H1 (cell line): ENCODE data around the gene SLC9A3. TPM values are rescaled to one million over a fixed set of nuclear protein-coding genes. Genes with fewer than 3 reads are reported as not detected.
"Not testable (repeated sequence)": the region's sequence is repeated elsewhere in the genome, so short reads cannot be mapped to it uniquely, and the experiment has no call there.

Experiments used
- CTCF ChIA-PET: fragments of 300-600 bp; sonication (Branson Sonifier 250); formaldehyde crosslinking; loops from one replicate; lab custom pipeline; 2021; ENCODE audit not compliant: partially characterized antibody; lab: Charles Lee
- POLR2A ChIA-PET: fragments of 300-600 bp; sonication (Branson Sonifier 250); formaldehyde crosslinking; loops from one replicate; lab custom pipeline; 2021; ENCODE audit warnings: inconsistent platforms; ENCODE audit not compliant: partially characterized antibody; lab: Charles Lee
- DNase-seq, 2 experiments: peaks; one replicate each; pipeline versions ENCODE4 v3.0.0 to v3.0.0-alpha.2; 2010 to 2022; ENCODE audit warnings: low spot score in 2 of 2, low read depth in 1 of 2, mixed read lengths in 1 of 2
- FAIRE-seq: peaks from 2 replicates; lab custom pipeline; 2011; peaks lifted over from hg19 to GRCh38; lab: Jason Lieb, UNC
- H2AFZ ChIP-seq: 2 replicates; pipeline ENCODE4 v1.8.1; 2012; ENCODE audit warnings: low read length, inconsistent platforms
- H2AK5ac ChIP-seq: 2 replicates; pipeline ENCODE4 v1.6.1; 2013; ENCODE audit warnings: low read depth, low read length
- H2BK120ac ChIP-seq: replicated peaks from 2 replicates; pipeline ENCODE3; 2013; ENCODE audit warnings: low read depth, low read length, inconsistent platforms
- H2BK12ac ChIP-seq: 2 replicates; pipeline ENCODE4 v1.6.1; 2013; ENCODE audit warnings: low read depth, low read length
- H2BK15ac ChIP-seq: 2 replicates; pipeline ENCODE4 v1.6.1; 2013; ENCODE audit warnings: low read length
- H2BK20ac ChIP-seq: 2 replicates; pipeline ENCODE4 v1.6.1; 2013; ENCODE audit warnings: low read length
- H2BK5ac ChIP-seq: 2 replicates; pipeline ENCODE4 v1.6.1; 2013; ENCODE audit warnings: low read depth, low read length
- H3K14ac ChIP-seq: 2 replicates; pipeline ENCODE4 v1.6.1; 2013; ENCODE audit warnings: inconsistent platforms; ENCODE audit not compliant: insufficient read length
- H3K18ac ChIP-seq: 2 replicates; pipeline ENCODE4 v1.6.1; 2013; ENCODE audit warnings: low read length; ENCODE audit errors: extremely low read depth
- H3K23ac ChIP-seq: 2 replicates; pipeline ENCODE4 v1.6.1; 2013; ENCODE audit warnings: inconsistent platforms; ENCODE audit not compliant: insufficient read length
- H3K23me2 ChIP-seq: 2 replicates; pipeline ENCODE4 v1.6.1; 2013; ENCODE audit warnings: low read depth, low read length
- H3K27ac ChIP-seq: 2 replicates; pipeline ENCODE4 v1.6.1; 2011; ENCODE audit warnings: low read depth, low read length, inconsistent platforms
- H3K27me3 ChIP-seq, 4 experiments: replicated peaks in 1 of 4; 1 replicate in 1 of 4; 2 replicates in 3 of 4; pipeline versions ENCODE4 v1.6.1 to v1.8.1; 2011 to 2013; ENCODE audit warnings: low read length in 3 of 4, mild to moderate bottlenecking in 3 of 4, inconsistent platforms in 2 of 4, mixed read lengths in 2 of 4, moderate library complexity in 1 of 4; ENCODE audit not compliant: control insufficient read depth in 3 of 4, insufficient read depth in 3 of 4; ENCODE audit errors: extremely low read depth in 1 of 4
- H3K36me3 ChIP-seq, 4 experiments: 2 replicates each; pipeline versions ENCODE4 v1.6.1 to v1.8.1; 2011 to 2013; ENCODE audit warnings: mild to moderate bottlenecking in 4 of 4, low read length in 3 of 4, moderate library complexity in 2 of 4, control low read depth in 1 of 4, inconsistent platforms in 1 of 4; ENCODE audit not compliant: insufficient read depth in 4 of 4, control insufficient read depth in 2 of 4
- H3K4ac ChIP-seq: replicated peaks from 2 replicates; pipeline ENCODE3; 2013; ENCODE audit warnings: low read length, low read depth, mixed read lengths, inconsistent platforms; ENCODE audit not compliant: insufficient read length
- H3K4me1 ChIP-seq, 4 experiments: replicated peaks in 1 of 4; 1 replicate in 1 of 4; 2 replicates in 3 of 4; pipeline versions ENCODE4 v1.6.1 to v1.8.1; 2011 to 2013; ENCODE audit warnings: low read length in 3 of 4, inconsistent platforms in 2 of 4, mixed read lengths in 1 of 4; ENCODE audit not compliant: insufficient read depth in 4 of 4, control insufficient read depth in 3 of 4
- H3K4me2 ChIP-seq, 2 experiments: 2 replicates each; pipeline versions ENCODE4 v1.6.1 to v1.8.1; 2011 to 2013; ENCODE audit warnings: low read depth in 2 of 2, low read length in 2 of 2, control low read depth in 1 of 2, inconsistent platforms in 1 of 2, mild to moderate bottlenecking in 1 of 2; ENCODE audit not compliant: insufficient read depth in 1 of 2
- H3K4me3 ChIP-seq, 4 experiments: fragments of 200-600, 300-600 bp in 1 of 4; sonication (generic), shearing (Covaris generic), sonication (Bioruptor Twin) in 1 of 4; 2 replicates each; pipeline versions ENCODE4 v1.5.1 to v1.8.1; 2011 to 2016; ENCODE audit warnings: low read length in 4 of 4, low read depth in 3 of 4, control low read depth in 2 of 4, inconsistent platforms in 2 of 4, mild to moderate bottlenecking in 2 of 4, mixed read lengths in 1 of 4, moderate library complexity in 1 of 4; ENCODE audit not compliant: insufficient read depth in 2 of 4; ENCODE audit errors: extremely low read depth in 1 of 4
- H3K56ac ChIP-seq: replicated peaks from 2 replicates; pipeline ENCODE3; 2013; ENCODE audit warnings: low read depth, mild to moderate bottlenecking, mixed read lengths, low read length, inconsistent platforms; ENCODE audit not compliant: insufficient read length
- H3K79me1 ChIP-seq: 2 replicates; pipeline ENCODE4 v1.6.1; 2013; ENCODE audit warnings: low read depth, low read length, control low read depth
- H3K79me2 ChIP-seq, 2 experiments: 2 replicates each; pipeline versions ENCODE4 v1.6.1 to v1.8.1; 2012 to 2013; ENCODE audit warnings: low read length in 2 of 2, mild to moderate bottlenecking in 2 of 2, inconsistent platforms in 1 of 2; ENCODE audit not compliant: insufficient read depth in 2 of 2, control insufficient read depth in 1 of 2
- H3K9ac ChIP-seq, 4 experiments: replicated peaks in 1 of 4; 1 replicate in 1 of 4; 2 replicates in 3 of 4; pipeline versions ENCODE4 v1.6.1 to v1.8.1; 2011 to 2013; ENCODE audit warnings: low read depth in 3 of 4, low read length in 3 of 4, control low read depth in 2 of 4, mild to moderate bottlenecking in 2 of 4, moderate library complexity in 2 of 4, inconsistent platforms in 1 of 4; ENCODE audit errors: extremely low read depth in 1 of 4
- H3K9me3 ChIP-seq, 2 experiments: 2 replicates each; pipeline versions ENCODE4 v1.6.1 to v1.8.1; 2012 to 2013; ENCODE audit warnings: mild to moderate bottlenecking in 2 of 2, moderate library complexity in 2 of 2, control low read depth in 1 of 2, inconsistent platforms in 1 of 2, low read depth in 1 of 2, low read length in 1 of 2, mixed read lengths in 1 of 2; ENCODE audit not compliant: insufficient read depth in 2 of 2
- H4K20me1 ChIP-seq, 2 experiments: replicated peaks in 1 of 2; 2 replicates each; pipeline versions ENCODE3 to v1.8.1; 2011 to 2013; ENCODE audit warnings: inconsistent platforms in 2 of 2, low read length in 2 of 2, mild to moderate bottlenecking in 1 of 2; ENCODE audit not compliant: insufficient read depth in 2 of 2, control insufficient read depth in 1 of 2
- H4K5ac ChIP-seq: 2 replicates; pipeline ENCODE4 v1.6.1; 2013; ENCODE audit warnings: low read length, low read depth, mixed read lengths, inconsistent platforms; ENCODE audit not compliant: insufficient read length
- H4K8ac ChIP-seq: 2 replicates; pipeline ENCODE4 v1.8.0; 2013; ENCODE audit warnings: mild to moderate bottlenecking, moderate library complexity, low read length, inconsistent platforms; ENCODE audit not compliant: insufficient read depth; ENCODE audit errors: extremely low read depth
- H4K91ac ChIP-seq: replicated peaks from 2 replicates; pipeline ENCODE3; 2013; ENCODE audit warnings: low read length, mixed read lengths, inconsistent platforms; ENCODE audit not compliant: insufficient read length
- WGBS, 2 experiments: shearing (Covaris generic) in 1 of 2; methylation state at CpG; one replicate each; pipeline versions ENCODE4 v1.1.6 to v1.1.7; 2013 to 2015; ENCODE audit warnings: low lambda C conversion rate in 2 of 2, mixed read lengths in 2 of 2, inconsistent platforms in 1 of 2, low coverage in 1 of 2, missing lambda C conversion rate in 1 of 2; ENCODE audit not compliant: insufficient replicate concordance in 2 of 2, insufficient coverage in 1 of 2, insufficient read length in 1 of 2; ENCODE audit errors: extremely low coverage in 1 of 2, missing lambda C conversion rate in 1 of 2; 5-methylcytosine and 5-hydroxymethylcytosine counted together
- polyA plus RNA-seq, 7 experiments: library from polyadenylated mRNA; depleted of rRNA in 3 of 7; stranded (reverse) in 5 of 7; unstranded in 2 of 7; fragments of >200 nt in 5 of 7; fragments of 200-250 nt in 2 of 7; gene quantifications; 1 replicate in 5 of 7; 2 replicates in 1 of 7; 4 replicates in 1 of 7; pipeline versions ENCODE4 v1.2.1 to v1.2.3, GENCODE V29; 2011 to 2013; ENCODE audit warnings: missing spikeins in 2 of 7, mixed read lengths in 2 of 7
- total RNA-seq: library from RNA; stranded (reverse); fragmentation: NEBNext Ultra II Directional; extraction: Animal tissue kit (Norgen Biotek cat#: 25700); gene quantifications from 2 replicates; pipeline ENCODE4 v1.2.1, GENCODE V29; 2021

Gene SLC9A3
- total and polyA plus RNA-seq, 2 of the 8 experiments (the other 6 are each of a cell fraction or from before 2014, with no cell fraction given): 0.95 to 1.0 TPM

GRCh38 chr5:557917-558316 is 33.7 kb upstream of the SLC9A3 start:
- H4K20me1 ChIP-seq, H2BK12ac ChIP-seq, H3K79me2 ChIP-seq, H3K79me1 ChIP-seq, H3K4me2 ChIP-seq, H2AFZ ChIP-seq, H3K4me3 ChIP-seq, H3K27ac ChIP-seq, H4K91ac ChIP-seq, H2BK5ac ChIP-seq, H2BK20ac ChIP-seq, H3K18ac ChIP-seq, DNase-seq, H3K27me3 ChIP-seq, H3K56ac ChIP-seq, H4K5ac ChIP-seq, H2BK15ac ChIP-seq, FAIRE-seq, H2BK120ac ChIP-seq, H3K36me3 ChIP-seq, H3K4me1 ChIP-seq, H3K23ac ChIP-seq, H3K23me2 ChIP-seq, H3K9ac ChIP-seq, H3K14ac ChIP-seq, POLR2A ChIA-PET, H3K4ac ChIP-seq, H3K9me3 ChIP-seq, H4K8ac ChIP-seq, H2AK5ac ChIP-seq, CTCF ChIA-PET: not testable (repeated sequence)
- 92% methylated on average over 2 of the region's 4 CpGs; no CpG with 5 or more reads in 1 of the 2 experiments for WGBS, 2 experiments
